OCI-LY7 (cell line): ENCODE data around the gene FANCD2.

Experiments used
- EZH2phosphoT487 ChIP-seq: fragments of 200-600 bp; sonication (generic); IDR thresholded peaks from 2 replicates; pipeline ENCODE4 v1.6.1; 2018; ENCODE audit warnings: low read depth, borderline replicate concordance, mild to moderate bottlenecking, mixed run types, antibody characterized with exemption, low read length, moderate library complexity, mixed read lengths
- TF ChIP-seq, protein P1 (sequence below): fragments of 200-600 bp; sonication (generic); conservative IDR thresholded peaks from 2 replicates; pipeline ENCODE4 v1.5.1; 2014; ENCODE audit warnings: mild to moderate bottlenecking, antibody characterized with exemption, low read length, moderate library complexity, mixed read lengths

DNA sequence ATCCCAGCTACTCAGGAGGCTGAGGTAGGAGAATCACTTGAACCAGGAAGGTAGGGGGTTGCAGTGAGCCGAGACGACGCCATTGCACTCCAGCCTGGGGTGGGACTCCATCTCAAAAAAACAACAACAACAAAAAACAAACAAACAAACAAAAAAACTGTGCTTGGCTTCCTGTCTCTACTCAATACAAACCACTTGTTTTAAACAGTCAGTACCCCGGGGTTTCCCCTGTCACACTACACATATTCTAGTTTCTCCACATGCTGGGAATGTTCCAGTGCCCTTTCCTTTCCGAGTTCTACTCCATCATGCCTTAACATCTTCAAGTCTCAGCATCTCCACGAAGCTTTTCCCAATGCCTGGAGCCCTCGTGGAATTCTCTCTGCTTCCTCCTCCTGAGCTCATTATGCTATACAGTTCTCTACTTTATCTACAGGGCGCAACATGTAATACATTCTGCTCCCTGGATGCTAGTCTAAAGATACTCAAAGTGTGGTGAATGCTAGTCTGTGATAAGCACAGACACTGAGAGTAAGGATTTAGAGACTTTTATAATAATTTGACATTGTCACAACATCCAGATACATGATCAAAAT lies 47.4 kb upstream of the FANCD2 start:
- TF ChIP-seq, protein P1, sequence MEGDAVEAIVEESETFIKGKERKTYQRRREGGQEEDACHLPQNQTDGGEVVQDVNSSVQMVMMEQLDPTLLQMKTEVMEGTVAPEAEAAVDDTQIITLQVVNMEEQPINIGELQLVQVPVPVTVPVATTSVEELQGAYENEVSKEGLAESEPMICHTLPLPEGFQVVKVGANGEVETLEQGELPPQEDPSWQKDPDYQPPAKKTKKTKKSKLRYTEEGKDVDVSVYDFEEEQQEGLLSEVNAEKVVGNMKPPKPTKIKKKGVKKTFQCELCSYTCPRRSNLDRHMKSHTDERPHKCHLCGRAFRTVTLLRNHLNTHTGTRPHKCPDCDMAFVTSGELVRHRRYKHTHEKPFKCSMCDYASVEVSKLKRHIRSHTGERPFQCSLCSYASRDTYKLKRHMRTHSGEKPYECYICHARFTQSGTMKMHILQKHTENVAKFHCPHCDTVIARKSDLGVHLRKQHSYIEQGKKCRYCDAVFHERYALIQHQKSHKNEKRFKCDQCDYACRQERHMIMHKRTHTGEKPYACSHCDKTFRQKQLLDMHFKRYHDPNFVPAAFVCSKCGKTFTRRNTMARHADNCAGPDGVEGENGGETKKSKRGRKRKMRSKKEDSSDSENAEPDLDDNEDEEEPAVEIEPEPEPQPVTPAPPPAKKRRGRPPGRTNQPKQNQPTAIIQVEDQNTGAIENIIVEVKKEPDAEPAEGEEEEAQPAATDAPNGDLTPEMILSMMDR: no peak
- no peak for TF ChIP-seq EZH2phosphoT487
